Stimulated activated CD8-positive, alpha-beta memory T cell treated with anti-CD3 and anti-CD28 coated beads, Interleukin-15, amount 100 ng/mL, for 1 hour (primary cell): ENCODE data around the gene GMDS.

Source experiments
- DNase-seq: peaks from one replicate; pipeline ENCODE4 v3.0.0-alpha.2; 2020; ENCODE audit warnings: low read depth

Gene GMDS

DNA sequence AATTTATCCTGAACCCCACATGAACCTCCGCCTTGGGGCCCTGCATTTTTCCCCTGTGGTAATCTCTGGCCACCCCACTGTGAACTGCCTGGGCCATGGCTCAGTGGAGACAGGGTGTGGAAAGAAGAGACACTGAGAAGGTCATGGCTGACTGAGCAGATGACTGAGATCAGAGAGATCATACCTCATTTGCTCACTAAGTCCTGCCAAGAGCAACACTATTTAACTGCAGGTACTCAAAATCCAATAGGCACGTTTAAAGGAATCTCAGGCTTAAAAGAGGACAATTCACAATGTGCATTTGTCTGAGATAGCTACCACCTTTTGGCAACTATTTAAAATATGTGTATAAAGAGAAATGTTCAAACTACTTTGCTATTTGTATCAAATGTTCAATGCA is 305.0 kb downstream of the GMDS start:
- DNase-seq, result no peak

DNA sequence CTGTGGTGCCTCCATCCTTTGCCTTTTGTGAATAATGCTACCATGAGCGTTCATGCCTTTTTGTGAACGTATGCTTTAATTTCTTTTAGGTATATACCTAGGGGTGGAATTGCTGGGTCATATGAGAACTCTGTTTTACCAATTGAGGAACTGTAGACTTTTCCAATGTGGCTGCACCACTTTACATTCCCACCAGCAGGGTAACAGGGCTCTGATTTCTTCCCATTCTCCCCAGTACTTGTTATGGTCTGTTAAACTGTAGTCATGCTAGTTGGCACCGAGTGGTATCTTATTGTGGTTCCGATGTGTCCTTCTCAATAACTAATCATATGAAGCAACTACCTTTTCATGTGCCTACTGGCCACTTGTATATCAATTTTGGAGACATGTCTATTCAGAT is 312.1 kb downstream of the GMDS start:
- no peak for DNase-seq

DNA sequence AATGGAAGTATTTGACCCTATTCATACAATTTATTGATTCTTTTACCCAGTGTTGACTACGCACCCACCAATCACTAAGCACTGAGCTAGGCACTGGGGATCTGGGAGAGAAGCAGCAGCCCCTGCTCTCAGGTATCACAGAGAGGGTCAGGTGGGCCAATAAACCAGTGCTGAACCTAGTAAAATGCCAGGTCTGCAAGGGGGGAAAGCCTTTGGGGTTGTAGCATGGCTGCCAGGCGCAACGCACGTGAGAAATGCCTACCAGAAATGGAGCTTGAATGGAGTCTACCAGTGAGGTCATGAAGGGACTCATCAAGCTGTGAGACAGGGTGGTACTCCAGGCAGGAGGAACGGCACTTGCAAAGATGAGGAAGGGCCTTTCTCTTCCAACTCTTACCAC is 313.6 kb downstream of the GMDS start:
- DNase-seq, result no peak

DNA sequence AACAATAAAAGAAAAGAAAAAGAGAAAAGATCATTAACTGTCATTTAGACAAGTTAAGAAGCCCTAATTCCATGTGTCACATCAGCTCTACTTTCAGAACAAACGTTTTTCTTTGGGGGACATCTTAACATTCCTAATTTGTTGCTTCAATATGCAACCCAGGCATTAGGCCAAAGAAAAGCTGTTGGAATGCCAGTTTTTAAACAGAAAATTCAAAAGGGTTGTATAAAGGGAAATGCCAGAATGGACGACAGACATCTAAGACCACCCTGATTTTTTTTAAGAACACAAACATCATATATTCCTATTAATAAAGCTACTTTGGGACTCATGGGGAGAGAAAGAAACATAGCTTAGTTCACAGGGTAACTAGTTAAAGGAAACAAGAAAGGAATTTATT is 315.0 kb downstream of the GMDS start:
- DNase-seq, result no peak

DNA sequence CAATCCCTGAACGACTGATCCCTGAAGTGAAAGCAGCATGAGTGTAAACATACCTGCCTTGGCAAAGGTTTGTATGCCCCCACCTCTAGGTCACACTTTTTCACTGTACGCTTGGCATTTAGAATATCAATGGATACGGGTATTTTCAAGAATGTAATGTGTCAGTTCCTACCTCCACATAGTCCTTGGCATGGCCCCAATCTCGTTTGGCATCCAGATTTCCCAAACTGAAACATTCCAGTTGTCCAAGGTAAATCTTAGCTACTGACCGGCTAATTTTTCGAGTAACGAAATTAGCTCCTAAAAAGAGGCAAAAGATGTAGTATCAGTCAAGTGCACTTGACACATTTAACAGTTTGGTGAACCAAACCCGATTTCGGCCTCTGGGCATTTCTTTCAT is 315.5 kb downstream of the GMDS start:
- no peak for DNase-seq

DNA sequence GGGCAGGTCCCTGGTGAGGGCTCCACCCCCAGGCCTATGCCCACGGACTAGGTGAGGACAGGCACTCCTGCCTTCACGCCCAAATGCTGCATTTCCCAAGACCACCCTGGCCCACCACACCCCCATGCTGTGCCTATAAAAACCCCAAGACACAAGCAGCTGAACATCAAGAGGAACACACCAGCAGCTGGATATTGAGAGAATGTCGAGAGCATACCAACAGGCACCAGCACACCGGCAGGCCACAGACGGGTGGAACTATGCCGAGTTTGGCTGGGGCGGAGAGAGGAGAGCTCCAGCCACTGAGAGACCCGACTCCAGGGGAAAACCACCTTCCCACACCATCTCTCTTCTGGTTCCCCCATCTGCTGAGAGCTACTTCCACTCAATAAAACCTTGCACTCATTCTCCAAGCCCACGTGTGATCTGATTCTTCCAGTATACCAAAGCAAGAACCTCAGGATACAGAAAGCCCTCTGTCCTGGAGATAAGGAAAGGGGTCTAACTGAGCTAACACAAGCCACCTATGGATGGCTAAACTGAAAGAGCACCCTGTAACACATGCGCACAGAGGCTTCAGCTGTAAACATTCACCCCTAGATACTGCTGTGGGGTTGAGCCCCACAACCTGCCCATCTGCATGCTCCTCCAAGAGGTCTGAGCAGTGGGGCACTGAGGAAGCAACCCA is 319.5 kb downstream of the GMDS start:
- DNase-seq, result no peak

DNA sequence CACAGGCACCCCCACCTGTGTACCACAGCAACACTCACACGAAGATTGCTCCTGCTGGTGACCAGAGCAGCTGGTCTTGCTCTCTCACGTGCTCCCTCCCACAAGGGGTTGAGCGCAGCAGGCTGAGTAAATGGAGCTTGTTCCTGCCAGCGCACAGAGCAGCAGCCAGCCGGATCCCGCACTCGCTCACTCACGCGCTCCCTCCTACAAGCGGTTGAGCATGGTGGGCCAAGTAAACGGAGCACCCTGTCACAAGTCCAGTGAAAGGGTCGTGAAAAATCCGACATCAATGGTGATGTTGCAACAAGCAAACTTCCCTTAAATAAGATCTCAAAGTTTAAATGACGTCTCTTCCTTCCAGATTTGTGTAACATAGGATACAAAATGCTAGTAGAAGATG is 322.0 kb downstream of the GMDS start:
- no peak for DNase-seq

DNA sequence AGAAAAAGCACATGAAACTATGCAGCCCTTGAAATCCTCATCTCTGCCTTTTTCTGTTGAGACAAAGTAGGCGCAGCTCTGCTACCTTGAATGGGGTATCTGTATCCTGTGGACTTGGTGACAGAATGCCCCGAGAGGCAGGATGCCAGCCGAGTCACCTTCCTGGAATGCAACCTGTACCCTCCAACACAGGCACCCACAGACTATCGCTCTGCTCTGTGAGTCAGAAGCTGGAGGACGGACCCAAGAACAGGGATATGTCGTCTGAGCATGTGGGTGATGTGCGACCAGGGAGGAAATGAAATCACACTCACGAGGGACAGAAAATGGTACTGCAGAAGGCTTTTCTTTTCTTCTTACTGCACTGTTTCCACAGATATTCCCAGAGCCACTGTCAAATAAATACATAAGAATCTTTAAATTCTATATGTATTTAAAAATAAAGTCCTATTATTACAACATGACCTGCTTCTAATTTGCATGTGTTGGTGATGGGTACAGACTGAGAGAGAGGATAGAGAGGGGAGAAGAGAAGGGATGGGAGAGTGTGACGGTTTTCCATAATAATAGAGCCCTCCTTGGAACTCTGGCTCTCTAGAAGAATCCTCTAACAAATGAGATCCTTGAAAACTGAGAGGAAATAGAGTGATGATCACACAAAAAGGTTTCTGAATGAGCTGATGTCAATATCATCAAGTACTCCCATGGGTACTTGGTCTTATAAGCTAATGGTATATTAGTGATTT is 327.6 kb downstream of the GMDS start:
- DNase-seq, result no peak

DNA sequence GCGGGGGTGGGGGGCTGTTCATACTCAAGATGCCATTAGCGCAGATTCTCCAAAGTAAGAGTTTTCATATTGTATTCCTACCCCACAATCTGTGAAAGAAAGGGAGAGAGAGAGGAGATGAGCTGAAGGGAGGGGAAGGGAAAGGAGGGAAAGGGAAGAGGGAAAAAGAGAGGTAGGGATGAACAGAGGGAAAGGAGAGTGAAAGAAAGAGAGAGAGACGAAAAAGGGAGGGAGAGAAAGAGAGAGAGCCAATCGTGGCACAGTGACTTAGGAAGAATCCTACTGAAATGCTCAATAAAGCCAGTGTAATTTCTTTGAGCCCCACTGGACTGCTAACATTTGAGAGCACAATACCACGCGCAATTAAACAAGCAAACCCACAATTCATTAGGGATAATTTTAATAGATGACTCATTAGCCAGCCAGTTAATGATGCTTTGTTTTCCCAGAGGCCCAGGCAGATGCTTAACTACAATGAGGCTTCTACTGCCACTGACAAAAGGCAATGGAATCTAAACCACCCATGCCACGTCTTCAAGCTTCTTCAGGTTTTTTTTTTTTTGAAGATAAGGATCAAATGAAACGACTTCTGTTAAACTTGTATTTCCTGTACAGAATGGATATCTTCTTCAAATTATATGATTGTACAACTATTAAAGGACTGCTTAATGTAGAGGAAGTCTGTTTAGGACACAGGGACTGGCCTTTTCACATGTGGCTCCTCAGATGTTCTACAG is 328.9 kb downstream of the GMDS start:
- DNase-seq, result no peak

DNA sequence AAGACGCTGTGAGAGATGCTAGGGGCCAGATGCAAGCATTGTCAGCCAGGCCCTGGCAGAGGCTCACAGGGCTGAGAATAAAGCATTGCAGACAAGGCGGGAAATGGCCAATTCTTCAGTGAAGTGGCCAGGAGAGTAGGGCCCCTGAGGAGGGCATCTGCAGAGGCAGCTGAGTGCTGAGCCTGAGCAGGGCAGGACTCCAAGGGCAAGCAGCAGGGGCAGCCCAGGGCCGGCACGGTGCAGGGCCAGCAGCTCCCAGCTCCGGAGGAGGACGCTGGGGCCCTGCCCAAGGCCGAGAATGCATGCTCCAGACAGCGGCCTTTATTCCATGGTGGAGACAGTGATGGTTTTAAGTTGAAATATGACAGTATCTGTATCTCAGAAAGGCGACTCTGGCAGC is 330.2 kb downstream of the GMDS start:
- no peak for DNase-seq

DNA sequence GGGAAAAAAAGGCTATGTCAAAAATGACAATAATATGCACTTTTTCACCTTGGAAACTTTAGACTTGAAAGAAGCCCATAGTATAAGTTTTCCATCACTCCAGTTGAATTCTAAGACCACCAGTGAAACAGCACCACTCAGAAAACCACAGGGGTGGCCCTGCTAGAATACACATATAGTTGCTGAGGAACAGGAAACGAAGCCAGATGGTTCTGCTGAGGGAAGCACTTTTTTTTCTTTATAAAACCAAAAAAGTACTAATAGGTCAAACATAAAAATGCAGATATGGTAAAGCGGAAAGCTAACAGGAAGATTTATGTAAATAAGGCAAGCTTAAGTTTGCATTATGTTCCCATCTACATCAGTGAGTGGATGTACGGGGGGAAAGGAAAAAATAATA is 331.8 kb downstream of the GMDS start:
- no peak for DNase-seq

DNA sequence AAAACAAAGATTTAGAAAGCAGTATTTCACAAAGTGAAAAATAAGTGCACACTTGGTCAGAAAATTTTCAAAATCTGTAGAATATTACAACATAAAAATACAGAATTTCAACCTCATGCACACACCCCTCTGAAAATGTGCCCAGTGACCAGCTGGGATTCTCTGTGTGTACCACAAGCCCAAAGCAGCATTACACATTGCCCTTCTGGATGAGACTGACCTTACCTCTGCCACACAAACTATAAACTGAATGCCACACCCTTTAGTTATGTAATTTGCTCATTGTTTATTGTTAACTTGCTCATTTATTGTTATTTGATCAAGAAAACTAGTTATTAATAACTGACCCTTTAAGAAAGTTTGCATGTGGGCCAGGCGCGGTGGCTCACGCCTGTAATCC is 332.7 kb downstream of the GMDS start:
- no peak for DNase-seq

DNA sequence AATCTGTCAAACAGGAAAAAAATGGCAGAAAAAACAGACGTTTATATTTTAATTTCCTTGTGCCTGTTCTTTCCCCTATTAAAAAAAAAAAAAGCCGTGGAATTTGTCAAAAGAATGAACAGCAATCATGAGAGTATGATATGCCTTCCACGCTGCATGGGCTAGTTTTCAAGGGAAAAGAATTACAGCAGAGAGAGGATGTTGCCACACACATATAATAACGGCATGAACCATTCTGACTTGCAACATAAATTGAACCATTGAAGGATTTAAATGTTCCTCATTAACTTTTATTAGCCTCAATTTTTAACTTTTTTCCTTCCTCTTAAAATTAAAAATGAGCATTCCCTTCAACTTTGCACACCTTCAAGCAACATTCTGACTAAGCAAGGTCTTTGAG is 333.9 kb downstream of the GMDS start:
- DNase-seq, result no peak

DNA sequence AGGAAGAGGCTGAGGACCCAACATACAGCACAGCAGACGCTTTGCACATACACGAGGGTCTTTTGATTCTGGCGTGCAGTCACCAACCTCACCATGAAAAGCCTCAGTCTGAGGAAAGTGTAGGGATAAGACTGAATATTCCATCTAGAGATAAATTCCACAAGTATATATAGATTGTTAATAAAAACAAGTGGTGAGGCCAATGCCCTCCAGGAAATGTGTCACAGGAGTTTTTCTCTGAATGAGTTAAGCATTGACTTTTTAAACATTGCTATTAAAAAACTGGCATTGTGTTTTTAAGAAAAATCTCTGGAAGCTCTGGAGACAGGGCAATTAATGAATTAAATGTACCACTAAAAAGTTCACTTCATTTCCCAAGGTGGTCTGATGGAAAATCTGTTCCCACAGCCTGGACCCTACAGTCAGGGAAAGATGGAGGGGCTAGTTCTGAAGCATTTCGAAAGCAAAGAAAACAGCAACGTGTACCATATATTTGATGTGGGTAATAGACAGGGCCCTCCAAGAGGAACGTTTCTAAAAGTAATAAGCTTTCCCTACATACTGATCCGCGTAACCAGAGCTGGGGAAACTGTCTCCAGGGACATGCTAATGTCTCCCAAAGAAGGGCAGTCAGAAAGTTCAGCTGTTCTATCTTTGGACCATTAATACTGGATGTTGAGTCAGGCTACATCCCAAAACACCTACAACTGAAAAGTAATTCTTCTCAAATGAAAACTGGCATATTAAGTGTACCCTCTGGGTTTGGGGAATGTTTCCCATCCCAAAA is 334.6 kb downstream of the GMDS start:
- DNase-seq, result no peak

DNA sequence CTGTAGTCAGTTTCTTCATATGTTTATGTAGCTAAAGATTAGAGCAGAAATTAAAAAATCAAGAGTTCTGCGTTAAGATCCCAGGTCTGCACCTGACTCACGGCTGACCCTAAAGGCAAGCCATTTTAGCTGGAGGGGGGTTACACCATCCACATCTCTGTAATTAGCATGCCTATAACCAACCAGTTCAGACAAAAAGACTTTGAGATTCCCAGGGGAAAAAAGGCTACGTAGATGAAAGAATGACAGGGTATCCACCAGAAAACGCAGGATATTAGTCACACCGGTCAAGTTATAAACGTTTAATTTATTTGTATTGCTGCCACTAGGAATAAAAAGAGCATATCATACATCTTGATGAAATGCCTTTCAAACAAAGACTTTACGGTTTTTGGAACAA is 336.6 kb downstream of the GMDS start:
- no peak for DNase-seq

DNA sequence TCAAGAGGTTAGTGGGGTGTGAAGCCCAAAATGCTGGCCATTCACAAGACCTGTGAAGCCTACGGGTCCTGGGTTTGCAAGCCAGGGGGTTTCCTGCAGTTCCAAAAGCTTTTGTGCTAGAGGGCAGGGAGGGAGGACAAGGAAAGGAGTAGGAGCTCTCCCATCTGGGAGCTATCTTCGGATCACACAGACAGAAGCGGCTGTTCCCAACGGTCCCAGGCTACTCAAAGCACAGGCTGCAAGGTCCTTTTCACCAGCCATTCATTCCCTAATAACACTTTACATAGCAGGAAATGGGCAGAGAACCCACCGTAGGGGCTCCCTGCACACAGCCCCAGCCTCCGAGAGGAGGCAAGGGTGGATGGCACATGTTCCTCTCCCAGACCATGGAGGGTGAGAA is 338.8 kb downstream of the GMDS start:
- no peak for DNase-seq

DNA sequence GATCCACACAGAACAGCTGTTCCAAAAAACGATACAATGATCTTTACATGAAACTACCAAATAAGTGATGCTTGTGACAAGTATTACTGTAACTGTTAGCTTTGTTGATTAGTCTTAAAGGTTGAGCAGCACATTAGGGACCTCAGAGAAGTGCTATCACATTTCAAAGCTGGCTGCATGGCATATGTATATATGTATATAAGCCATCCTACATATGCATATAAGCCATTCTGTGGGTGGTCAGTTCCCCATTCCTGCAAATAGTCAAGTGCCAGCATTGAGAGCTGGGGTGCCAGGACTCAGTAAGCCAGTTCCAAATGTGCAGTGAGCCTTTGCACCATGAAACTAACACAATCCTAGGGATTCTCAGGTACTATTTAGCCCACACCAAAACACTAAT is 339.4 kb downstream of the GMDS start:
- DNase-seq, result no peak

DNA sequence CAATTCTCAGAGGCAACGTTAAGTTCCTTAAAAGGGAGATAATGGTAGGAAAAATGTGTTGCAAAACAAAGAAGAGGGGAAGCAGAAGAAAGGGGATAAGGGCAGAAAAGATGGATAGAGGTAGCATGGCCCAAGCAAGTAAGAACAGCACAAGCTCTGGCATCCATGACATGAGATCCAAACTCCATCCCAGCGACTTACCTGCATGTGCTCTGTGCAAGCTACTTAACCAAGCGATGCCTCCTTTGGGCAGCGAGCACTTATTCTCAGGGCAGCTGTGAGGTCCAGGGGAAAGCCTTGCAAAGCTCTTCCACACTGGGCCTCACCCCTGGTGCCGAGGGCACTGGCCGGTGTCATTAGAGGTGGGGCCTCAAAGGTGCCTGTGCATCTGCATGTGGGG is 340.5 kb downstream of the GMDS start:
- DNase-seq, result no peak

DNA sequence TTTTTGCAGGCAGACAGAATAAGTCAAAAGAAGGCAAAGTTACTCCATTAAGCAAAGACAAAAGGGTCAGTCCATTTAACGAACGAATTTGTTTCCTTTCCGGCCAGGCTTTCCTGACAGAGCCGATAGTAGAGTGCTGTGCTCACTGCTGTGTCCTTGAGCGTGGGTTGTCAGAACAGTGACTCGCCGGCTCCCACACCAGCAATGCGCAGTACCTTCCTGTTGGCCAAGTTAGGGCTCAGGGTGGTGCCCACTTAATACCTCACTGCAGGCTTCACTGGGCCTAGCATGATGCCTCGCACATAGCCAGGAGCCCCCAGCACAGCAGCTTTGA is 341.0 kb downstream of the GMDS start:
- DNase-seq, result no peak

DNA sequence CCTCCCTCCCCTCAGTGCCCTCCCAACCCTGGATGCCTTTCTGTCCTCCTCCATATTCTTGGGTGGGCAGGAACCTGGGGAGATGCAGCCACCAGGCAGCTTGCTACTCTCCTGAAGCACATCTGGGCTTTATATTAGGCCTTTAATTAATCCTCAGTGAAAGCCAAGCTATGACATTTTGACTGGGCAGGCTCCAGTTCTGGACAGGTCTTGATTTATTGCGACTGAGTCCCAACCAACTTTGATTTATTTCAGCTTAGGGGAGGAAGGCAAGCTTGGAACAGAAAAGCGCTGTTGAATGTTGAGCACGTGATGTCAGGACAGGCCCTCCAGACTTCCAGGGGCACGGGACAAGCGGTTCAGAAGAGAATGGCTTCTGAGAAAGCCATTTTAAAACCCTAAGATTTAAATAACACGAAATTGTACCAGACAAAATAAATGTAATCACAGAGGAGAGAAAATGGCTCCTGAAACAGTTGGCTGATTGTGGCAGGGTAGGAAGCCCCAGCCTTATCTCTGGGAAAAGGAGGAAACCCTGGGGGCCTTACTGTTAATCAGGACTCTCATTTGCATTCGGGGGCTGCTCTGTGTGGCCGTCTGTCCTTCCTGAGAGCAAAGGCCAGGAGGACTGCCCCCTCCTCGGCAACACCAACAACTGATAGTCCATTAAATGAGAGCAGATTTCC is 341.5 kb downstream of the GMDS start:
- no peak for DNase-seq

DNA sequence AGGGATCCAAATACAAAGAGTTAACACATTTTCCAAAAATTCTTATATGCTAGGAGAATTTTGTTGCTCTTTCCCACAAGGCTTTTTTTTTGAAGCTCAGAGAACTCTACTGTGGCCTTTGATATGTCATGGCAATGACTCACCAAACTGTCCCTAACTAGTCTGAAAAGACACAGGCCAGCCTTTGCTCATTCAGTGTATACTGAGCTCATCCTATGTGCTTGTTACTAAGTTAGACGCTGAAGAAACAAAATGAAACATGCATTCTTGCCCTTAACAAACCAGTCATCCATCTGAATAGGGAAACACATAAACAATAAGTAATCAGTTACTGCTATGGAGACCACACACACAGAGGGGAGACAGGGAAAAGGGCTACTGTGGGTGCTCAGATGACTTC is 343.8 kb downstream of the GMDS start:
- no peak for DNase-seq

DNA sequence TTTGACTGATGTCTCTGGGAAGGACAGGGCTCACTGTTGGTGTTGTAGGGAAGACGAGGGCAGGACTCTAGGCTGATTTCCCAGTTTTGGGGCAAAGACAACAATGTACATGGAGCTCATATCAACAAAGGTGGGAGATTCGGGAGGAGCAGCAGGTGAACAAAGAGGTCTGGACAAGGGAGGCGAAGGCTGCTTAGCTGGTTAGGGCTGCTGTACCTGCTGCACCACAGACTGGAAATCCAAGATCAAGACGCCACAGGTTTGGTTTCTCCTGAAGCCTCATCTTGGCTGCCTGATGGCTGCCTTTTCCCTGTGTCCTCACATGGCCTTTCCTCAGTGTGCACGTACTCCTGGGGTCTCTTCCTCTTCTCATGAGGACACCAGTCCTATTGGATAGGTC is 348.5 kb downstream of the GMDS start:
- no peak for DNase-seq
